GM19397 (cell line): ENCODE results near the gene RING1.
"Not testable (repeated sequence)": the region's sequence is repeated elsewhere in the genome, so short reads cannot be mapped to it uniquely, and the experiment has no call there.

ENCODE experiments used
- ATAC-seq: cut with Tn5 transposase; IDR thresholded peaks from one replicate; pipeline ENCODE4 v1.9.1; 2021; ENCODE audit warnings: mild to moderate bottlenecking, moderate library complexity; ENCODE audit not compliant: unreplicated experiment

The RING1 gene

GRCh38 chr6:33205191-33206026 is 2.9 kb upstream of the RING1 start:
- no peak for ATAC-seq

GRCh38 chr6:33206027-33206863 is 2.1 kb upstream of the RING1 start:
- no peak for ATAC-seq

GRCh38 chr6:33206864-33207551 is 1.3 kb upstream of the RING1 start:
- no peak for ATAC-seq

- peak; percentile 2 for ATAC-seq
Measured at GRCh38 chr6:33207552-33208090, 679 bp upstream of the RING1 start.

GRCh38 chr6:33209856-33210255 is 1.6 kb downstream of the RING1 start:
- no peak for ATAC-seq

- ATAC-seq, result no peak
Measured at GRCh38 chr6:33211136-33211535, 2.8 kb downstream of the RING1 start.

GRCh38 chr6:33211666-33212422 is 3.5 kb downstream of the RING1 start:
- ATAC-seq, result no peak

- ATAC-seq, result no peak
Measured at GRCh38 chr6:33212857-33213165, 4.5 kb downstream of the RING1 start.

- no peak for ATAC-seq
Measured at GRCh38 chr6:33213166-33213988, 5.1 kb downstream of the RING1 start.

- ATAC-seq, result no peak
Measured at GRCh38 chr6:33213989-33214335, 5.7 kb downstream of the RING1 start.

GRCh38 chr6:33215271-33216116 is 7.2 kb downstream of the RING1 start:
- no peak for ATAC-seq

- ATAC-seq, result no peak
Measured at GRCh38 chr6:33216117-33216649, 7.9 kb downstream of the RING1 start.

- ATAC-seq, result no peak
Measured at GRCh38 chr6:33217246-33217645, 8.9 kb downstream of the RING1 start.

- ATAC-seq, result no peak
Measured at GRCh38 chr6:33217681-33218080, 9.4 kb downstream of the RING1 start.

GRCh38 chr6:33226503-33227120 is 18.3 kb downstream of the RING1 start:
- ATAC-seq, result not testable (repeated sequence)

GRCh38 chr6:33235221-33235634 is 26.9 kb downstream of the RING1 start:
- no peak for ATAC-seq

- ATAC-seq, result no peak
Measured at GRCh38 chr6:33236328-33236727, 28.0 kb downstream of the RING1 start.

- ATAC-seq, result no peak
Measured at GRCh38 chr6:33236852-33237251, 28.6 kb downstream of the RING1 start.
